Caco-2 (cell line): ENCODE data around the gene CC2D1A. TPM values are rescaled to one million over a fixed set of nuclear protein-coding genes. Genes with fewer than 3 reads are reported as not detected.

ENCODE experiments used
- BruUV-seq: library from RNA; stranded (reverse); fragments of 400-500 nt; replicated peaks from 2 replicates; lab custom pipeline; 2021; lab: Mats Ljungman, UMichigan
- CTCF ChIA-PET: fragments of 300-600 bp; sonication (Branson Sonifier 250); formaldehyde crosslinking; loops from one replicate; lab custom pipeline; 2022; ENCODE audit warnings: antibody characterized with exemption; lab: Charles Lee
- POLR2A ChIA-PET: fragments of 300-600 bp; sonication (Branson Sonifier 250); formaldehyde crosslinking; loops from one replicate; lab custom pipeline; 2022; ENCODE audit warnings: antibody characterized with exemption; lab: Charles Lee
- DNase-seq, 2 experiments: peaks; one replicate each; pipeline versions ENCODE4 v3.0.0 to v3.0.0-alpha.2; 2020 to 2022
- H3K27me3 ChIP-seq: replicated peaks from 2 replicates; pipeline ENCODE4 v1.6.0; 2011; ENCODE audit warnings: low read length; ENCODE audit not compliant: control insufficient read depth, insufficient read depth
- H3K36me3 ChIP-seq: 2 replicates; pipeline ENCODE4 v1.5.1; 2011; ENCODE audit warnings: low read length; ENCODE audit not compliant: control insufficient read depth, insufficient read depth
- H3K4me1 ChIP-seq: fragments of 250-450 bp; sonication (Bioruptor Pico); 2 replicates; pipeline ENCODE4 v1.5.1; 2020; ENCODE audit warnings: mild to moderate bottlenecking
- H3K4me3 ChIP-seq: 2 replicates; pipeline ENCODE4 v1.5.1; 2011; ENCODE audit warnings: low read depth, mild to moderate bottlenecking, control low read depth, low read length
- H3K9me3 ChIP-seq: fragments of 250-450 bp; sonication (Bioruptor Pico); 2 replicates; pipeline ENCODE4 v1.5.1; 2020; ENCODE audit warnings: mild to moderate bottlenecking, moderate library complexity
- H3K27ac Mint-ChIP-seq: one replicate; pipeline ENCODE4 v1.8.0; 2022; ENCODE audit warnings: mixed read lengths; ENCODE audit not compliant: unreplicated experiment
- H3K27me3 Mint-ChIP-seq: one replicate; pipeline ENCODE4 v1.8.0; 2022; ENCODE audit warnings: mixed read lengths; ENCODE audit not compliant: insufficient read depth, unreplicated experiment
- H3K36me3 Mint-ChIP-seq: one replicate; pipeline ENCODE4 v1.8.0; 2022; ENCODE audit warnings: mild to moderate bottlenecking, mixed read lengths; ENCODE audit not compliant: insufficient read depth, unreplicated experiment
- H3K4me1 Mint-ChIP-seq: one replicate; pipeline ENCODE4 v1.8.0; 2022; ENCODE audit warnings: low read depth, mixed read lengths; ENCODE audit not compliant: unreplicated experiment
- H3K4me3 Mint-ChIP-seq: one replicate; pipeline ENCODE4 v1.8.0; 2022; ENCODE audit warnings: mild to moderate bottlenecking, moderate library complexity, mixed read lengths; ENCODE audit not compliant: unreplicated experiment
- H3K9me3 Mint-ChIP-seq: one replicate; pipeline ENCODE4 v1.8.0; 2022; ENCODE audit warnings: mixed read lengths; ENCODE audit not compliant: unreplicated experiment
- CTCF ChIP-seq, 2 experiments: fragments of 200-600 bp in 1 of 2; IDR thresholded peaks; 1 replicate in 1 of 2; 2 replicates in 1 of 2; pipeline versions ENCODE4 v1.5.1 to v1.8.0; 2011 to 2022; ENCODE audit warnings: antibody characterized with exemption in 1 of 2, control low read depth in 1 of 2, inconsistent platforms in 1 of 2, low read depth in 1 of 2, low read length in 1 of 2, mild to moderate bottlenecking in 1 of 2, moderate library complexity in 1 of 2; ENCODE audit not compliant: insufficient read depth in 1 of 2, severe bottlenecking in 1 of 2, unreplicated experiment in 1 of 2
- intact Hi-C: fragments of 100-400 bp; cut with micrococcal nuclease; formaldehyde crosslinking; loops from one replicate; pipeline ENCODE4 v1.10.0; 2022; ENCODE audit not compliant: unreplicated experiment
- total RNA-seq: library from RNA; stranded (reverse); gene quantifications from 2 replicates; pipeline ENCODE4 v1.2.3, GENCODE V29; 2022

Gene CC2D1A
- total RNA-seq, 1 experiment from 2014 or later: 48.2 TPM

GRCh38 chr19:13906910-13907309, 909 bp downstream of the CC2D1A start:
- Mint-ChIP-seq H3K4me3 (peak overlapping the region; percentile 85), H3K27me3 (no peaks in the 10 kb centered on the region), H3K4me1 (no peaks in the 10 kb centered on the region), H3K36me3 (peaks cover 25% of the 10 kb centered on the region), H3K9me3 (no peaks in the 10 kb centered on the region), H3K27ac (peak overlapping the region; percentile 92)
- no peak for TF ChIP-seq CTCF (IDR thresholded peaks at IDR 0.05; ENCODE audit: insufficient read depth in 1 of 2, low read depth in 1 of 2, low read length in 1 of 2, severe bottlenecking in 1 of 2, unreplicated experiment in 1 of 2)
- no peaks in the 10 kb centered on the region for H3K27me3 ChIP-seq
- CTCF ChIA-PET: interaction anchor here (0.6 kb wide), 2 partner anchors 26 to 135 kb away, joined by 3 read pairs; no protein-coding TSS in a partner anchor
- intact Hi-C loops: no loop called here
- H3K4me3 ChIP-seq: peak overlapping the region; percentile 86
- POLR2A ChIA-PET: interaction anchor here (0.6 kb wide), 1 partner anchor 109 kb away, joined by 3 read pairs; no protein-coding TSS in a partner anchor
- H3K4me1 ChIP-seq: peaks cover 7% of the 10 kb centered on the region; the same call in 1 of the 2 replicates
- no peak for DNase-seq
- 0 out of 2 replicates have a peak, but pooled peaks cover 1% of the 10 kb centered on the region for H3K36me3 ChIP-seq
- H3K9me3 ChIP-seq: no peaks in the 10 kb centered on the region
- TSS peak; percentile 52 for BruUV-seq

- ChIA-PET POLR2A (interaction anchor here (0.7 kb wide), 1 partner anchor 177 kb away, joined by 4 read pairs; no protein-coding TSS in a partner anchor), CTCF (no interaction called here)
- H3K4me3 Mint-ChIP-seq: no peak overlapping the region
- no peaks in the 10 kb centered on the region for H3K27me3 Mint-ChIP-seq
- Histone ChIP-seq H3K4me1 (peaks cover 7% of the 10 kb centered on the region; the same call in 1 of the 2 replicates), H3K4me3 (no peak overlapping the region), H3K36me3 (0 out of 2 replicates have a peak, but pooled peaks cover 1% of the 10 kb centered on the region), H3K27me3 (no peaks in the 10 kb centered on the region), H3K9me3 (no peaks in the 10 kb centered on the region)
- H3K4me1 Mint-ChIP-seq: no peaks in the 10 kb centered on the region
- no peak for TF ChIP-seq CTCF (IDR thresholded peaks at IDR 0.05; ENCODE audit: insufficient read depth in 1 of 2, low read depth in 1 of 2, low read length in 1 of 2, severe bottlenecking in 1 of 2, unreplicated experiment in 1 of 2)
- BruUV-seq: no TSS peak
- DNase-seq: no peak
- H3K27ac Mint-ChIP-seq: no peak overlapping the region
- intact Hi-C loops: no loop called here
- peaks cover 36% of the 10 kb centered on the region for H3K36me3 Mint-ChIP-seq
- no peaks in the 10 kb centered on the region for H3K9me3 Mint-ChIP-seq
Observed at GRCh38 chr19:13908674-13909073, 2.7 kb downstream of the CC2D1A start.

- no peak for DNase-seq
- no peaks in the 10 kb centered on the region for H3K27me3 ChIP-seq
- 0 out of 2 replicates have a peak, but pooled peaks cover 1% of the 10 kb centered on the region for H3K36me3 ChIP-seq
- TF ChIP-seq CTCF (IDR thresholded peaks at IDR 0.05; ENCODE audit: insufficient read depth in 1 of 2, low read depth in 1 of 2, low read length in 1 of 2, severe bottlenecking in 1 of 2, unreplicated experiment in 1 of 2): no peak
- no TSS peak for BruUV-seq
- H3K4me3 Mint-ChIP-seq: no peak overlapping the region
- ChIA-PET POLR2A (interaction anchor here (0.6 kb wide), 1 partner anchor 89 kb away, joined by 3 read pairs; no protein-coding TSS in a partner anchor), CTCF (interaction anchor here (0.7 kb wide), 1 partner anchor 163 kb away, joined by 4 read pairs; no protein-coding TSS in a partner anchor)
- H3K9me3 ChIP-seq: no peaks in the 10 kb centered on the region
- intact Hi-C loops: no loop called here
- no peaks in the 10 kb centered on the region for H3K4me1 Mint-ChIP-seq
- H3K27me3 Mint-ChIP-seq: no peaks in the 10 kb centered on the region
- H3K27ac Mint-ChIP-seq: no peak overlapping the region
- H3K4me3 ChIP-seq: no peak overlapping the region
- H3K4me1 ChIP-seq: peaks cover 7% of the 10 kb centered on the region; the same call in 1 of the 2 replicates
- H3K36me3 Mint-ChIP-seq: peaks cover 29% of the 10 kb centered on the region
- no peaks in the 10 kb centered on the region for H3K9me3 Mint-ChIP-seq
Observed at GRCh38 chr19:13909430-13909829, 3.4 kb downstream of the CC2D1A start.
